Suprapubic skin (tissue), 4 donors: ENCODE measurements around the gene CSMD2.

ENCODE experiments used
- EP300 ChIP-seq: sonication (generic); formaldehyde crosslinking; IDR thresholded peaks from one replicate; pipeline ENCODE4 v1.6.1; 2017; ENCODE audit warnings: antibody characterized with exemption
- POLR2A ChIP-seq, 2 donors: fragments of 450-650 bp; IDR thresholded peaks; one replicate each; pipeline ENCODE4 v1.6.1; 2017; ENCODE audit warnings: antibody characterized with exemption in 2 of 2, mild to moderate bottlenecking in 2 of 2, moderate library complexity in 2 of 2
- POLR2AphosphoS5 ChIP-seq, 3 donors: sonication (generic); formaldehyde crosslinking; IDR thresholded peaks; one replicate each; pipeline ENCODE4 v1.6.1; 2017; ENCODE audit warnings: antibody characterized with exemption in 3 of 3
- TF ChIP-seq, protein P1 (sequence below), 2 donors: fragments of 200-600 bp in 1 of 2; fragments of 450-650 bp in 1 of 2; sonication (generic) in 1 of 2; IDR thresholded peaks; one replicate each; pipeline ENCODE4 v1.5.1; 2016 to 2019; ENCODE audit warnings: antibody characterized with exemption in 2 of 2, mild to moderate bottlenecking in 1 of 2, moderate library complexity in 1 of 2

- no peak for TF ChIP-seq POLR2AphosphoS5 (IDR thresholded peaks at IDR 0.05)
- no peak for TF ChIP-seq POLR2A (IDR thresholded peaks at IDR 0.05)
- TF ChIP-seq, protein P1, sequence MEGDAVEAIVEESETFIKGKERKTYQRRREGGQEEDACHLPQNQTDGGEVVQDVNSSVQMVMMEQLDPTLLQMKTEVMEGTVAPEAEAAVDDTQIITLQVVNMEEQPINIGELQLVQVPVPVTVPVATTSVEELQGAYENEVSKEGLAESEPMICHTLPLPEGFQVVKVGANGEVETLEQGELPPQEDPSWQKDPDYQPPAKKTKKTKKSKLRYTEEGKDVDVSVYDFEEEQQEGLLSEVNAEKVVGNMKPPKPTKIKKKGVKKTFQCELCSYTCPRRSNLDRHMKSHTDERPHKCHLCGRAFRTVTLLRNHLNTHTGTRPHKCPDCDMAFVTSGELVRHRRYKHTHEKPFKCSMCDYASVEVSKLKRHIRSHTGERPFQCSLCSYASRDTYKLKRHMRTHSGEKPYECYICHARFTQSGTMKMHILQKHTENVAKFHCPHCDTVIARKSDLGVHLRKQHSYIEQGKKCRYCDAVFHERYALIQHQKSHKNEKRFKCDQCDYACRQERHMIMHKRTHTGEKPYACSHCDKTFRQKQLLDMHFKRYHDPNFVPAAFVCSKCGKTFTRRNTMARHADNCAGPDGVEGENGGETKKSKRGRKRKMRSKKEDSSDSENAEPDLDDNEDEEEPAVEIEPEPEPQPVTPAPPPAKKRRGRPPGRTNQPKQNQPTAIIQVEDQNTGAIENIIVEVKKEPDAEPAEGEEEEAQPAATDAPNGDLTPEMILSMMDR (IDR thresholded peaks at IDR 0.05) = no peak
- no peak for TF ChIP-seq EP300
Observed at GRCh38 chr1:33762962-33763361, 402.1 kb downstream of the CSMD2 start.
